H54 (cell line): ENCODE data around the gene RNF40.
"Not testable (repeated sequence)": the region's sequence is repeated elsewhere in the genome, so short reads cannot be mapped to it uniquely, and the experiment has no call there.

ENCODE experiments used
- DNase-seq: peaks from one replicate; pipeline ENCODE4 v3.0.0; 2011; ENCODE audit warnings: low spot score, mixed read lengths; ENCODE audit not compliant: insufficient read length
- FAIRE-seq: peaks from 3 replicates; lab custom pipeline; 2011; peaks lifted over from hg19 to GRCh38; lab: Jason Lieb, UNC
- POLR2A ChIP-seq: IDR thresholded peaks from 2 replicates; pipeline ENCODE4 v1.6.1; 2011; ENCODE audit warnings: low read depth, mild to moderate bottlenecking, low read length

The RNF40 gene

DNA sequence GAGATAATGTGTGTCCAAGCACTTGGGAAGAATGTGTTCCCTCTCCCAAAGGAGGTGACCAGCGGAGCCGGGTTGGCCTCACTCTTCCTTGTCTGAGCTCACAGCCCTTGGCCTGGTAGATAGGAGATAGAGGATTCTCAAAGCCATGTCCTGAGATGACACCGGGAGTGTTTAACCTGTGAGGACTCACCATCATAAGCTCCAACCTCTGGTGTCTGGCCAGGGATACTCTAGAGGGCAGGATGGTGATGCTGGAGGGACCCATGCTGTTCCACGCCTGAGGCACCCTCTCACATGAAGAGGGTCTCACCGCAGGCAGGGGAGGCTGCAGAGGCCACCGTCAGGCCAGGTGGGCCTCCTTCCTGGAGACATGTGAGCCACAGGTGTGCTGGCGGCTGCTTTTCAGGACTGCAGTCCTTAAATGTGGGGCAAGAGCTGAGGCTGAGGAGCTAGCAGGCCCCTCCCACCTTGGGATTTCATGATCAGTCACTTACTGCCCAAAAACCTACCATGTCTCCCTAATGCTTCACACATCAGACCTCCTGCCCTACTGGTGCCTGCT lies 31.5 kb downstream of the RNF40 start:
- no peak for TF ChIP-seq POLR2A
- no peak for FAIRE-seq
- DNase-seq, result no peak

GRCh38 chr16:30794634-30795033 lies 32.5 kb downstream of the RNF40 start:
- DNase-seq (no peak), FAIRE-seq (no peak)
- TF ChIP-seq POLR2A, result no peak

- no peak for FAIRE-seq
- TF ChIP-seq POLR2A, result no peak
These were observed 35.7 kb downstream of the RNF40 start for GRCh38 chr16:30797670-30798309.

DNA sequence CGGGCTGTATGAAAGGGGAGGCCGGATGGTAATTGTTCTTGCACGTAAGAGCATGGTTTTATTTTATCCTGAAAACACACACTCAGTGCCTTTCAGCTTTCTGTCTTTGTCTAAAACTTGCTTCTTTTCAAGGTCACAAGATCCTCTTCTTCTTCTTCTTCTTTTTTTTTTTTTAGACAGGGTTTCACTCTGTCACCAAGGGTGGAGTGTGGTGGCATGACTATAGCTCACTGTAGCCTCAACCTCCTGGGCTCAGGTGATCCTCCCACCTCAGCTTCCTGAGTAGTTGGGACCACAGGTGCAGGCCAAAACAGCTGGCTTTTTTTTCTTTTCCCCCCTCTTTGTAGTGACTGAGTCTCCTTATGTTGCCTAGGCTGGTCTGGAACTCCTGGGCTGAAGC lies 40.8 kb downstream of the RNF40 start:
- no peak for TF ChIP-seq POLR2A
- FAIRE-seq, result no peak

More at GRCh38 chr16:30797670-30798309, 35.7 kb downstream of the RNF40 start:
- no peak for DNase-seq

GRCh38 chr16:30805056-30805369 lies 42.9 kb downstream of the RNF40 start:
- no peak for TF ChIP-seq POLR2A
- FAIRE-seq, result no peak
- DNase-seq, result no peak

More for the DNA sequence above, 40.8 kb downstream of the RNF40 start:
- no peak for DNase-seq

DNA sequence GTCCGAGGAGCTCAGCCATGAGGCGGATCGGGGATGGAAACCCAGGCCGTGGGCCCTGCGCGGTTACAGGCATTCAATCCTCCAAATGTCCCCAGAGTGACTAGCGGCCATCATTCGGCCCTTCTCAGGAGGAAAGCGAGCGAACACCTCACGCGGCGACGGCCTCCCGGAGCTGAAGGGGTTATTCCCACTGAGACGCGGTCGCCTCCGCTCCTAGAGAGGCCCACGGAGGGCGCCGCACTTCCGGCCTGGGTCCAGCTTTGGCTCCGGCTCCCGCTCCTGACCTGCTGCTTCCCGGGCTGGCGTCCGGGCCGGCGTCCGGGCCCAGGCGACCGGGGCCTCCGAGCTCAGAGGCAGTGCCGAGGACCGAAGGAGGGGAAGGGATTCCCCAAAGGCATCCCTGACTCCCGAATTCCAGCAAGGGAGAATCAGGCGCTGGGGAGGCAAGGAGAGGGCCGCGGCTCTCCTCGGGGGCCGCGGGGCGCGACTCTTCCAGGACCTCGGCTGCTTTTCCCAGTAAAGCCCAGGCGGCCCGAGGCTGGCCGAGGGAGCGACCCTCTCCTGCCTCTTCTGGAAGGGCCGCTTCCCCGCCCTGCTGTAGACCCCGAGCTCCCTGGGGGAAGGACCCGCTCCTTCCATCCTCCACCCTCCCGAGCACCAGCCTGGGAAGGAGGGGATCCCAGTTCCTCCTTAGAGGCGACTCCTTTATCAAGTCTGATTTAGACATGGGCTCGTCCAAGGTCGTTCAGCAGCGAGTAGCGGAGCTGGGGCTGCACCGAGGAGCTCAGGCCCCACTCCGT lies 43.4 kb downstream of the RNF40 start:
- DNase-seq (peak; percentile 88), FAIRE-seq (no peak)
- peak; percentile 84 for TF ChIP-seq POLR2A

DNA sequence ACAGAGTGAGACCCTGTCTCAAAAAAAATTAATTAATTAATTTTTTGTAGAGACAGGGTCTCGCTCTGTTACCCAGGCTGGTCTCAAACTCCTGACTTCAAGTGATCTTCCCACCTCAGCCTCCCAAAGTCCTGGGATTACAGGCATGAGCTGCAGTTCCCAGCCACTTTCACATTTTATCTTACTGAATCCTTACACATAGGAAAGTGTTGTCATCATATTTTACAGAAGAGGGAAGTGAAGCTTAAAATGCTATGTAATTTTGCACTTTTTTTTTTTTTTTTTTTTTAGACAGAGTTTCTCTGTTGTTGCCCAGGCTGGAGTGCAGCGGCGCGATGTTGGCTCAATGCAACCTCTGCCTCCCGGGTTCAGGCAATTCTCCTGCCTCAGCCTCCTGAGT lies 46.0 kb downstream of the RNF40 start:
- DNase-seq, result no peak
- no peak for FAIRE-seq
- no peak for TF ChIP-seq POLR2A

DNA sequence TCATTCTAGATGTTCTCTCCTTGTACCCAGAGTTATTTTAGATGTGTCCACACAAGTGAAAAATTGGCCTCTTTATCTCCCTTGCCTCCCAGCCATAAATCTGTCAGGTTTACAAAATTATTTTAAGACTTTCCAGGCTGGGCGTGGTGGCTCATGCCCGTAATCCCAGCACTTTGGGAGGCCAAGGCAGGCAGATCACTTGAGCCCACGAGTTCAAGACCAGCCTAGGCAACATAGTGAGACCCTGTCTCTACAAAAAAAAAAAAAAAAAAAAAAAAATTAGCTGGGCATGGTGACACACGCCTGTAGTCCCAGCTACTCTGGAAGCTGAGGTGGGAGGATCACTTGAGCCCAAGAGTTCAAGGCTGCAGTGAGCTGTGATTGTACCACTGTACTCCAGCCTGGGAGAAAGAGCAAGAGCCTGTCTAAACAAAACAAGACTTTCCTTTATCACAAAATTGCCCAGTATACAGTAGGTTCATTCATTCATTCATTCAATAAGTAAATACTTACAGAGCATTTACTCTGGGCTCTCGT lies 46.8 kb downstream of the RNF40 start:
- not testable (repeated sequence) for DNase-seq, FAIRE-seq

- DNase-seq, FAIRE-seq: not testable (repeated sequence)
These were observed 47.6 kb downstream of the RNF40 start for GRCh38 chr16:30809675-30810074.

DNA sequence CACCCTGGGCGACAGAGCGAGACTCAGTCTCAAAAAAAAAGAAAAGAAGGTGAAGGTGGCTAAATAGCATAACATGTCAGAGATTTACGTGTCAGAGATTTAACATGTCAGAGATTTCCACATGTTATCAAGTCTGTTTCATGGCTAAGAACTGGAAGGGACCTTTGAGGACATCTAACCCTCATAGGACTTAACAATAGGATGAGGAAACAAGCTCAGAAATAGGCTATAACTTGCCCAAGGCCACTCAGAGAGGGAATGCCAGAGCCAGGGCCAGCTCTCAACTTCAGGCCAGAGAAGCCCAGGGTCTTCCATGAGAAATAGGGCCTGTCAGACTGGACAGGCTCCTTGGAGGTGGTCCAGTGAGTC lies 51.7 kb downstream of the RNF40 start:
- no peak for TF ChIP-seq POLR2A
- DNase-seq (no peak), FAIRE-seq (no peak)

DNA sequence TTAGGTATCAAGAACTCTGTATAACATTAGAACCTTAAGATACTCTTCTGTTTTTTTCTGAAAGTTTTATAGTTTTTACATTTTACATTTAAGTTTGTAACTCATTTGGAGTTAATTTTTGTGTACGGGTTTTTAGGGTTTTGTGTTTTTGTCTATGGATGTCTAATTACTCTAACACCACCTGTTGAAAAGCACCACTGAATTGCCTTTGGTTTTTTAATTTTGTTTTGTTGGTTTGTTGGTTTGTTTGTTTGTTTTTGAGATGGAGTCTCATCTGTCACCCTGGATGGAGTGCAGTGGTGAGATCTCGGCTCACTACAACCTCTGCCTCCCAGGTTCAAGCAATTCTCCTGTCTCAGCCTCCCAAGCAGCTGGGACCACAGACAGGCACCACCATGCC lies 54.6 kb downstream of the RNF40 start:
- FAIRE-seq (no peak), DNase-seq (no peak)
- no peak for TF ChIP-seq POLR2A

DNA sequence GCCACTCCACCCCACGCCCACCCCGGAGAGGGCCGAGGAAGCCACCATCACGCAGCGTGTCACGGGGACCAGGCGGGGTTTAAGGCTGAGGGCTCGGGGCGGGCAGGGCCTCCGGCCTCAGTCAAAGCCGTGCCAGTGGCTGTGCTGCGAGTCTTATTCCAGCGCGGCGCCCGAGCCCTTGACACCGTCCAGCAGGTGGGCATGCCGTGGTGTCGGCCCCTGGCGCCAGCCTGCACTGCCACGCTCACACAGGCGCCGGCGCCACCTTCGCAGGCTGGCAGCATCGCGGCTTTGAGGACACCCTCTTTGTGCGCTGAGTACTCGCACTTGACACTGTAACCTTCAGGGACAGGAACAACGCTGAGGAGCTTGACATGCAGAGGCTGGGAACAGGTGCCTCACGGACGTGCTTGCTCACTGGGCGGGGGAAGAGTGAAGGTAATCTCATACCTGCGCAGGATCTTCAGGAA lies 58.9 kb downstream of the RNF40 start:
- no peak for DNase-seq
- no peak for TF ChIP-seq POLR2A
- no peak for FAIRE-seq

DNA sequence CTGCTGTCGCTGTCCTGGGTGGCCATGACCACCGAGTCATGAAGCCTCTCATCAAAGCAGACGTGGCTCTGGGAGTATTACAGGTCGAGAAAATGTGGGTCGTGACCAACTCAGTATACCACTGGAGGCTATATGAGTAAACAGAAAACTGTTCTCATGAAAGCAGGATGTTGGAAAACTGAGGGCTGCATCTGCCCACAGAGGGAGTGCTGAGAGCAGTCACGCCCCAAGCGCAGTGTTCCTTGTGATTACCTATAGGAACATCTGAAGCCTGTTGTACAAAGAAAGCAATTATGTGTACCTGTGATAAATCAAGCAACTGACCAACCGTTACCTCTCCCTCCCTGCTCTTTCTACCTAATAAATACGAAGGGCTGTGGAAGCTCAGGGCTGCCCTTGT lies 59.3 kb downstream of the RNF40 start:
- not testable (repeated sequence) for FAIRE-seq, DNase-seq

DNA sequence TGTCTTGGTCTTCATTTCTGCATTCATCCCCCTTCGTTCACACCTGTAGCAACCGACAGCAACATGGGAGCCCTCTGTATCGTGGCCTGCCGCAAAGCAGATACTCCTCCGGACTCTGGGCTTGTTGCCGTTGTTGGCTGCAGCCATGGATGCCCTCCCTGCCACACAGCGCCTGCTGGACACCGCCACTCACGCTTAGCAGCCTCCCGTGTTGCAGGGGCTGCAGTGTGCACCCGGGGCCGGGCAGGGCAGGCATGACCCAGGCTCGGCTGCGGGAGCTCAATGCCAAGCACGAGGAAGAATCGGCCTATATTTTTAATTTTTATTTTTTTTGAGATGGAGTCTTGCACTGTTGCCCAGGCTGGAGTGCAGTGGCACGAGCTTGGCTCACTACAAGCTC lies 59.8 kb downstream of the RNF40 start:
- TF ChIP-seq POLR2A, result no peak
- FAIRE-seq (no peak), DNase-seq (no peak)
